H1 (cell line): ENCODE measurements around the gene PLCL1. TPM values are rescaled to one million over a fixed set of nuclear protein-coding genes. Genes with fewer than 3 reads are reported as not detected.

ENCODE experiments used
- CTCF ChIA-PET: fragments of 300-600 bp; sonication (Branson Sonifier 250); formaldehyde crosslinking; loops from one replicate; lab custom pipeline; 2021; ENCODE audit not compliant: partially characterized antibody; lab: Charles Lee
- POLR2A ChIA-PET: fragments of 300-600 bp; sonication (Branson Sonifier 250); formaldehyde crosslinking; loops from one replicate; lab custom pipeline; 2021; ENCODE audit warnings: inconsistent platforms; ENCODE audit not compliant: partially characterized antibody; lab: Charles Lee
- DNase-seq, 2 experiments: peaks; one replicate each; pipeline versions ENCODE4 v3.0.0 to v3.0.0-alpha.2; 2010 to 2022; ENCODE audit warnings: low spot score in 2 of 2, low read depth in 1 of 2, mixed read lengths in 1 of 2
- FAIRE-seq: peaks from 2 replicates; lab custom pipeline; 2011; peaks lifted over from hg19 to GRCh38; lab: Jason Lieb, UNC
- H2AFZ ChIP-seq: 2 replicates; pipeline ENCODE4 v1.8.1; 2012; ENCODE audit warnings: low read length, inconsistent platforms
- H2AK5ac ChIP-seq: 2 replicates; pipeline ENCODE4 v1.6.1; 2013; ENCODE audit warnings: low read depth, low read length
- H2BK120ac ChIP-seq: replicated peaks from 2 replicates; pipeline ENCODE3; 2013; ENCODE audit warnings: low read depth, low read length, inconsistent platforms
- H2BK12ac ChIP-seq: 2 replicates; pipeline ENCODE4 v1.6.1; 2013; ENCODE audit warnings: low read depth, low read length
- H2BK15ac ChIP-seq: 2 replicates; pipeline ENCODE4 v1.6.1; 2013; ENCODE audit warnings: low read length
- H2BK20ac ChIP-seq: 2 replicates; pipeline ENCODE4 v1.6.1; 2013; ENCODE audit warnings: low read length
- H2BK5ac ChIP-seq: 2 replicates; pipeline ENCODE4 v1.6.1; 2013; ENCODE audit warnings: low read depth, low read length
- H3K14ac ChIP-seq: 2 replicates; pipeline ENCODE4 v1.6.1; 2013; ENCODE audit warnings: inconsistent platforms; ENCODE audit not compliant: insufficient read length
- H3K18ac ChIP-seq: 2 replicates; pipeline ENCODE4 v1.6.1; 2013; ENCODE audit warnings: low read length; ENCODE audit errors: extremely low read depth
- H3K23ac ChIP-seq: 2 replicates; pipeline ENCODE4 v1.6.1; 2013; ENCODE audit warnings: inconsistent platforms; ENCODE audit not compliant: insufficient read length
- H3K23me2 ChIP-seq: 2 replicates; pipeline ENCODE4 v1.6.1; 2013; ENCODE audit warnings: low read depth, low read length
- H3K27ac ChIP-seq: 2 replicates; pipeline ENCODE4 v1.6.1; 2011; ENCODE audit warnings: low read depth, low read length, inconsistent platforms
- H3K27me3 ChIP-seq, 4 experiments: replicated peaks in 1 of 4; 1 replicate in 1 of 4; 2 replicates in 3 of 4; pipeline versions ENCODE4 v1.6.1 to v1.8.1; 2011 to 2013; ENCODE audit warnings: low read length in 3 of 4, mild to moderate bottlenecking in 3 of 4, inconsistent platforms in 2 of 4, mixed read lengths in 2 of 4, moderate library complexity in 1 of 4; ENCODE audit not compliant: control insufficient read depth in 3 of 4, insufficient read depth in 3 of 4; ENCODE audit errors: extremely low read depth in 1 of 4
- H3K36me3 ChIP-seq, 4 experiments: 2 replicates each; pipeline versions ENCODE4 v1.6.1 to v1.8.1; 2011 to 2013; ENCODE audit warnings: mild to moderate bottlenecking in 4 of 4, low read length in 3 of 4, moderate library complexity in 2 of 4, control low read depth in 1 of 4, inconsistent platforms in 1 of 4; ENCODE audit not compliant: insufficient read depth in 4 of 4, control insufficient read depth in 2 of 4
- H3K4ac ChIP-seq: replicated peaks from 2 replicates; pipeline ENCODE3; 2013; ENCODE audit warnings: low read length, low read depth, mixed read lengths, inconsistent platforms; ENCODE audit not compliant: insufficient read length
- H3K4me1 ChIP-seq, 4 experiments: replicated peaks in 1 of 4; 1 replicate in 1 of 4; 2 replicates in 3 of 4; pipeline versions ENCODE4 v1.6.1 to v1.8.1; 2011 to 2013; ENCODE audit warnings: low read length in 3 of 4, inconsistent platforms in 2 of 4, mixed read lengths in 1 of 4; ENCODE audit not compliant: insufficient read depth in 4 of 4, control insufficient read depth in 3 of 4
- H3K4me2 ChIP-seq, 2 experiments: 2 replicates each; pipeline versions ENCODE4 v1.6.1 to v1.8.1; 2011 to 2013; ENCODE audit warnings: low read depth in 2 of 2, low read length in 2 of 2, control low read depth in 1 of 2, inconsistent platforms in 1 of 2, mild to moderate bottlenecking in 1 of 2; ENCODE audit not compliant: insufficient read depth in 1 of 2
- H3K4me3 ChIP-seq, 4 experiments: fragments of 200-600, 300-600 bp in 1 of 4; sonication (generic), shearing (Covaris generic), sonication (Bioruptor Twin) in 1 of 4; 2 replicates each; pipeline versions ENCODE4 v1.5.1 to v1.8.1; 2011 to 2016; ENCODE audit warnings: low read length in 4 of 4, low read depth in 3 of 4, control low read depth in 2 of 4, inconsistent platforms in 2 of 4, mild to moderate bottlenecking in 2 of 4, mixed read lengths in 1 of 4, moderate library complexity in 1 of 4; ENCODE audit not compliant: insufficient read depth in 2 of 4; ENCODE audit errors: extremely low read depth in 1 of 4
- H3K56ac ChIP-seq: replicated peaks from 2 replicates; pipeline ENCODE3; 2013; ENCODE audit warnings: low read depth, mild to moderate bottlenecking, mixed read lengths, low read length, inconsistent platforms; ENCODE audit not compliant: insufficient read length
- H3K79me1 ChIP-seq: 2 replicates; pipeline ENCODE4 v1.6.1; 2013; ENCODE audit warnings: low read depth, low read length, control low read depth
- H3K79me2 ChIP-seq, 2 experiments: 2 replicates each; pipeline versions ENCODE4 v1.6.1 to v1.8.1; 2012 to 2013; ENCODE audit warnings: low read length in 2 of 2, mild to moderate bottlenecking in 2 of 2, inconsistent platforms in 1 of 2; ENCODE audit not compliant: insufficient read depth in 2 of 2, control insufficient read depth in 1 of 2
- H3K9ac ChIP-seq, 4 experiments: replicated peaks in 1 of 4; 1 replicate in 1 of 4; 2 replicates in 3 of 4; pipeline versions ENCODE4 v1.6.1 to v1.8.1; 2011 to 2013; ENCODE audit warnings: low read depth in 3 of 4, low read length in 3 of 4, control low read depth in 2 of 4, mild to moderate bottlenecking in 2 of 4, moderate library complexity in 2 of 4, inconsistent platforms in 1 of 4; ENCODE audit errors: extremely low read depth in 1 of 4
- H3K9me3 ChIP-seq, 2 experiments: 2 replicates each; pipeline versions ENCODE4 v1.6.1 to v1.8.1; 2012 to 2013; ENCODE audit warnings: mild to moderate bottlenecking in 2 of 2, moderate library complexity in 2 of 2, control low read depth in 1 of 2, inconsistent platforms in 1 of 2, low read depth in 1 of 2, low read length in 1 of 2, mixed read lengths in 1 of 2; ENCODE audit not compliant: insufficient read depth in 2 of 2
- H4K20me1 ChIP-seq, 2 experiments: replicated peaks in 1 of 2; 2 replicates each; pipeline versions ENCODE3 to v1.8.1; 2011 to 2013; ENCODE audit warnings: inconsistent platforms in 2 of 2, low read length in 2 of 2, mild to moderate bottlenecking in 1 of 2; ENCODE audit not compliant: insufficient read depth in 2 of 2, control insufficient read depth in 1 of 2
- H4K5ac ChIP-seq: 2 replicates; pipeline ENCODE4 v1.6.1; 2013; ENCODE audit warnings: low read length, low read depth, mixed read lengths, inconsistent platforms; ENCODE audit not compliant: insufficient read length
- H4K8ac ChIP-seq: 2 replicates; pipeline ENCODE4 v1.8.0; 2013; ENCODE audit warnings: mild to moderate bottlenecking, moderate library complexity, low read length, inconsistent platforms; ENCODE audit not compliant: insufficient read depth; ENCODE audit errors: extremely low read depth
- H4K91ac ChIP-seq: replicated peaks from 2 replicates; pipeline ENCODE3; 2013; ENCODE audit warnings: low read length, mixed read lengths, inconsistent platforms; ENCODE audit not compliant: insufficient read length
- CBX8 ChIP-seq: fragments of 300-800, 300-1000 bp; sonication (generic); IDR thresholded peaks from 2 replicates; pipeline ENCODE4 v1.7.1; 2016; ENCODE audit warnings: low read depth, low read length, borderline replicate concordance
- CHD2 ChIP-seq: IDR thresholded peaks from 2 replicates; pipeline ENCODE4 v1.6.1; 2012; ENCODE audit warnings: low read length, improper control_type of control experiment
- MAFK ChIP-seq: IDR thresholded peaks from 2 replicates; pipeline ENCODE4 v1.6.1; 2012; ENCODE audit warnings: low read depth, mild to moderate bottlenecking, improper control_type of control experiment, low read length
- POU5F1 ChIP-seq: IDR thresholded peaks from 2 replicates; pipeline ENCODE4 v1.6.1; 2011; ENCODE audit warnings: low read depth, mild to moderate bottlenecking, low read length, moderate library complexity
- SIRT6 ChIP-seq: IDR thresholded peaks from one replicate; pipeline ENCODE4 v1.7.1; 2012; ENCODE audit warnings: low read length, inconsistent platforms
- SP1 ChIP-seq: IDR thresholded peaks from 2 replicates; pipeline ENCODE4 v1.6.1; 2011; ENCODE audit warnings: low read depth, low read length
- SP2 ChIP-seq: IDR thresholded peaks from 2 replicates; pipeline ENCODE4 v1.6.1; 2012; ENCODE audit warnings: mild to moderate bottlenecking, low read length, inconsistent platforms
- TAF1 ChIP-seq: IDR thresholded peaks from 2 replicates; pipeline ENCODE4 v1.6.1; 2011; ENCODE audit warnings: mild to moderate bottlenecking, low read depth, low read length
- WGBS, 2 experiments: shearing (Covaris generic) in 1 of 2; methylation state at CpG; one replicate each; pipeline versions ENCODE4 v1.1.6 to v1.1.7; 2013 to 2015; ENCODE audit warnings: low lambda C conversion rate in 2 of 2, mixed read lengths in 2 of 2, inconsistent platforms in 1 of 2, low coverage in 1 of 2, missing lambda C conversion rate in 1 of 2; ENCODE audit not compliant: insufficient replicate concordance in 2 of 2, insufficient coverage in 1 of 2, insufficient read length in 1 of 2; ENCODE audit errors: extremely low coverage in 1 of 2, missing lambda C conversion rate in 1 of 2; 5-methylcytosine and 5-hydroxymethylcytosine counted together
- polyA plus RNA-seq, 7 experiments: library from polyadenylated mRNA; depleted of rRNA in 3 of 7; stranded (reverse) in 5 of 7; unstranded in 2 of 7; fragments of >200 nt in 5 of 7; fragments of 200-250 nt in 2 of 7; gene quantifications; 1 replicate in 5 of 7; 2 replicates in 1 of 7; 4 replicates in 1 of 7; pipeline versions ENCODE4 v1.2.1 to v1.2.3, GENCODE V29; 2011 to 2013; ENCODE audit warnings: missing spikeins in 2 of 7, mixed read lengths in 2 of 7
- total RNA-seq: library from RNA; stranded (reverse); fragmentation: NEBNext Ultra II Directional; extraction: Animal tissue kit (Norgen Biotek cat#: 25700); gene quantifications from 2 replicates; pipeline ENCODE4 v1.2.1, GENCODE V29; 2021
- TF ChIP-seq, protein P1 (sequence below): IDR thresholded peaks from 2 replicates; pipeline ENCODE4 v1.6.1; 2012; ENCODE audit warnings: low read length, inconsistent platforms
- TF ChIP-seq, protein P2 (sequence below): IDR thresholded peaks from 2 replicates; pipeline ENCODE4 v1.6.1; 2012; ENCODE audit warnings: inconsistent platforms
- TF ChIP-seq, protein P3 (sequence below), 3 experiments: IDR thresholded peaks; 1 replicate in 2 of 3; 2 replicates in 1 of 3; pipeline versions ENCODE4 v1.5.1 to v1.6.1; 2011; ENCODE audit warnings: low read length in 3 of 3, mild to moderate bottlenecking in 3 of 3, inconsistent platforms in 2 of 3, low read depth in 1 of 3, moderate library complexity in 1 of 3; ENCODE audit not compliant: insufficient read depth in 1 of 3; ENCODE audit errors: control extremely low read depth in 1 of 3

PLCL1 gene
- total and polyA plus RNA-seq, 2 of the 8 experiments (the other 6 are each of a cell fraction or from before 2014, with no cell fraction given), result not detected

DNA sequence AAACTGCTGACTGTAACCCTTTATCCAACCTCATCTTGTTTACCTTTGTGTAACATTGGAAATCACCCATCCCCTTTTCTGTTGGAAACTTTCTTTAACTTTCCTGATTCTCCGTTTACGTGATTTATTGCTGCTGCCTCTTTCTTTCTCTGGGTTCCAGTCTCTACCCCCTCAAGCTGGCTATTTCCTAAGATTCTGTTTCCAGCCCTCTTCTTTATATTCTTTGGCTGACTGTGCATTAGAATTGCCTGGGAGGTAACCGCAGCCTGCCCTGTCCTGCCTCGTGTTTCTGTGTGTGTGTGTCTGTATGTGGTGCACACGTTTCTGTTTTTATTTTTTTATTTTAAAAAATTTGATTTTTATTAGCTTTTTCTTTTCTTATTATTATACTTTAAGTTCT lies 229.2 kb downstream of the PLCL1 start:
- H3K79me1 ChIP-seq, result no peaks in the 10 kb centered on the region
- TF ChIP-seq, protein P1, sequence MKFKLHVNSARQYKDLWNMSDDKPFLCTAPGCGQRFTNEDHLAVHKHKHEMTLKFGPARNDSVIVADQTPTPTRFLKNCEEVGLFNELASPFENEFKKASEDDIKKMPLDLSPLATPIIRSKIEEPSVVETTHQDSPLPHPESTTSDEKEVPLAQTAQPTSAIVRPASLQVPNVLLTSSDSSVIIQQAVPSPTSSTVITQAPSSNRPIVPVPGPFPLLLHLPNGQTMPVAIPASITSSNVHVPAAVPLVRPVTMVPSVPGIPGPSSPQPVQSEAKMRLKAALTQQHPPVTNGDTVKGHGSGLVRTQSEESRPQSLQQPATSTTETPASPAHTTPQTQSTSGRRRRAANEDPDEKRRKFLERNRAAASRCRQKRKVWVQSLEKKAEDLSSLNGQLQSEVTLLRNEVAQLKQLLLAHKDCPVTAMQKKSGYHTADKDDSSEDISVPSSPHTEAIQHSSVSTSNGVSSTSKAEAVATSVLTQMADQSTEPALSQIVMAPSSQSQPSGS, result no peak
- TF ChIP-seq CHD2 (no peak), TAF1 (no peak), SIRT6 (no peak), SP1 (no peak), MAFK (no peak), CBX8 (no peak), POU5F1 (no peak), SP2 (no peak)
- TF ChIP-seq, protein P2, sequence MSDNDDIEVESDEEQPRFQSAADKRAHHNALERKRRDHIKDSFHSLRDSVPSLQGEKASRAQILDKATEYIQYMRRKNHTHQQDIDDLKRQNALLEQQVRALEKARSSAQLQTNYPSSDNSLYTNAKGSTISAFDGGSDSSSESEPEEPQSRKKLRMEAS, result no peak
- TF ChIP-seq, protein P3, sequence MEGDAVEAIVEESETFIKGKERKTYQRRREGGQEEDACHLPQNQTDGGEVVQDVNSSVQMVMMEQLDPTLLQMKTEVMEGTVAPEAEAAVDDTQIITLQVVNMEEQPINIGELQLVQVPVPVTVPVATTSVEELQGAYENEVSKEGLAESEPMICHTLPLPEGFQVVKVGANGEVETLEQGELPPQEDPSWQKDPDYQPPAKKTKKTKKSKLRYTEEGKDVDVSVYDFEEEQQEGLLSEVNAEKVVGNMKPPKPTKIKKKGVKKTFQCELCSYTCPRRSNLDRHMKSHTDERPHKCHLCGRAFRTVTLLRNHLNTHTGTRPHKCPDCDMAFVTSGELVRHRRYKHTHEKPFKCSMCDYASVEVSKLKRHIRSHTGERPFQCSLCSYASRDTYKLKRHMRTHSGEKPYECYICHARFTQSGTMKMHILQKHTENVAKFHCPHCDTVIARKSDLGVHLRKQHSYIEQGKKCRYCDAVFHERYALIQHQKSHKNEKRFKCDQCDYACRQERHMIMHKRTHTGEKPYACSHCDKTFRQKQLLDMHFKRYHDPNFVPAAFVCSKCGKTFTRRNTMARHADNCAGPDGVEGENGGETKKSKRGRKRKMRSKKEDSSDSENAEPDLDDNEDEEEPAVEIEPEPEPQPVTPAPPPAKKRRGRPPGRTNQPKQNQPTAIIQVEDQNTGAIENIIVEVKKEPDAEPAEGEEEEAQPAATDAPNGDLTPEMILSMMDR (IDR thresholded peaks at IDR 0.05; ENCODE audit: control extremely low read depth in 1 of 3, insufficient read depth in 1 of 3, low read depth in 1 of 3, low read length in 3 of 3), result no peak
- ChIA-PET CTCF (interaction anchor here (0.6 kb wide), 1 partner anchor 217 kb away, joined by 3 read pairs; no protein-coding TSS in a partner anchor), POLR2A (no interaction called here)
- H3K9ac ChIP-seq, result no peak overlapping the region
- H3K4me1 ChIP-seq, result no peaks in the 10 kb centered on the region
- no peak overlapping the region for H2BK5ac ChIP-seq
- no peak overlapping the region for H4K5ac ChIP-seq
- H3K18ac ChIP-seq, result no peak overlapping the region
- H4K20me1 ChIP-seq, result no peaks in the 10 kb centered on the region
- no peak overlapping the region for H3K4ac ChIP-seq
- no peak overlapping the region for H3K14ac ChIP-seq
- no peak overlapping the region for H2BK20ac ChIP-seq
- no peaks in the 10 kb centered on the region for H3K27me3 ChIP-seq
- no peak overlapping the region for H3K4me3 ChIP-seq
- no peak overlapping the region for H2AK5ac ChIP-seq
- no peaks in the 10 kb centered on the region for H3K9me3 ChIP-seq
- no peak overlapping the region for H2BK12ac ChIP-seq
- H4K8ac ChIP-seq, result no peak overlapping the region
- 86% methylated on average over 5 of the region's 5 CpGs; no CpG with 5 or more reads in 1 of the 2 experiments for WGBS, 2 experiments
- no peaks in the 10 kb centered on the region for H3K36me3 ChIP-seq
- no peak overlapping the region for H2BK120ac ChIP-seq
- H2BK15ac ChIP-seq, result no peak overlapping the region
- H3K79me2 ChIP-seq, result no peaks in the 10 kb centered on the region
- peak overlapping the region; percentile 78 for H2AFZ ChIP-seq
- H4K91ac ChIP-seq, result no peak overlapping the region
- DNase-seq, result no peak
- H3K56ac ChIP-seq, result no peak overlapping the region
- H3K27ac ChIP-seq, result no peak overlapping the region
- no peak for FAIRE-seq
- no peak overlapping the region for H3K4me2 ChIP-seq
- no peak overlapping the region for H3K23ac ChIP-seq
- no peaks in the 10 kb centered on the region for H3K23me2 ChIP-seq
